Activated CD4-positive, alpha-beta T cell treated with anti-CD3 and anti-CD28 coated beads, Interleukin-2, Interleukin-6, amounts not matched to agents 100 ng/mL and 50 ng/mL, durations not matched to agents 16 hours and 8 hours (primary cell): ENCODE measurements around the gene ACKR2.

Experiments used
- DNase-seq: peaks from one replicate; pipeline ENCODE4 v3.0.0-alpha.2; 2020

Gene ACKR2

GRCh38 chr3:42809202-42809601 is at the start of gene ACKR2:
ACKR2 (plus strand) TSS chr3:42809445; CDS start chr3:42864503, 55,058 bp downstream.
- no peak for DNase-seq

- no peak for DNase-seq
Observed at GRCh38 chr3:42762046-42762724, 47.1 kb upstream of the ACKR2 start.

GRCh38 chr3:42763021-42763420 is 46.2 kb upstream of the ACKR2 start:
- no peak for DNase-seq

- no peak for DNase-seq
Observed at GRCh38 chr3:42764115-42764514, 45.1 kb upstream of the ACKR2 start.

- DNase-seq, result no peak
Observed at GRCh38 chr3:42764561-42765295, 44.5 kb upstream of the ACKR2 start.

GRCh38 chr3:42769477-42770131 is 39.6 kb upstream of the ACKR2 start:
- no peak for DNase-seq

GRCh38 chr3:42771271-42771670 is 38.0 kb upstream of the ACKR2 start:
- no peak for DNase-seq

GRCh38 chr3:42772670-42773408 is 36.4 kb upstream of the ACKR2 start, which contains the start of gene CCDC13:
CCDC13 (minus strand) TSS chr3:42773253; CDS start chr3:42758345, 14,908 bp downstream.
- DNase-seq, result peak; percentile 93

GRCh38 chr3:42773409-42773751 is 35.9 kb upstream of the ACKR2 start:
- DNase-seq, result no peak

GRCh38 chr3:42778644-42779043 is 30.6 kb upstream of the ACKR2 start:
- DNase-seq, result no peak

GRCh38 chr3:42780398-42780797 is 28.8 kb upstream of the ACKR2 start:
- no peak for DNase-seq

GRCh38 chr3:42780892-42781700 is 28.1 kb upstream of the ACKR2 start:
- peak; percentile 67 for DNase-seq

GRCh38 chr3:42786212-42786611 is 23.0 kb upstream of the ACKR2 start:
- no peak for DNase-seq

- no peak for DNase-seq
Observed at GRCh38 chr3:42786631-42787030, 22.6 kb upstream of the ACKR2 start.

GRCh38 chr3:42790714-42791229 is 18.5 kb upstream of the ACKR2 start:
- DNase-seq, result no peak

GRCh38 chr3:42795621-42796181 is 13.5 kb upstream of the ACKR2 start:
- no peak for DNase-seq

GRCh38 chr3:42796332-42796885 is 12.8 kb upstream of the ACKR2 start:
- DNase-seq, result no peak

GRCh38 chr3:42799376-42799775 is 9.9 kb upstream of the ACKR2 start:
- no peak for DNase-seq

- no peak for DNase-seq
Observed at GRCh38 chr3:42800251-42800650, 9.0 kb upstream of the ACKR2 start.

- DNase-seq, result no peak
Observed at GRCh38 chr3:42801048-42801620, 8.1 kb upstream of the ACKR2 start.

GRCh38 chr3:42801784-42802183 is 7.5 kb upstream of the ACKR2 start:
- DNase-seq, result no peak
